IMR-90 (cell line): ENCODE data around the gene CKAP4. TPM values are rescaled to one million over a fixed set of nuclear protein-coding genes. Genes with fewer than 3 reads are reported as not detected.

ENCODE experiments used
- ATAC-seq: fragments of 200-7000 bp; cut with Tn5 transposase; 2 replicates; pipeline ENCODE4 v1.9.1; 2020; ENCODE audit warnings: low read depth, mild to moderate bottlenecking, moderate library complexity
- BruUV-seq: library from RNA; stranded (reverse); fragments of 400-500 nt; replicated peaks from 2 replicates; lab custom pipeline; 2021; lab: Mats Ljungman, UMichigan
- CTCF ChIA-PET: fragments of 300-600 bp; formaldehyde crosslinking; extraction: SDS; loops from one replicate; lab custom pipeline; 2021; ENCODE audit warnings: antibody characterized with exemption; lab: Yijun Ruan, JAX
- POLR2A ChIA-PET: fragments of 300-600 bp; sonication (Branson Sonifier 250); formaldehyde crosslinking; loops from one replicate; lab custom pipeline; 2022; ENCODE audit warnings: antibody characterized with exemption; ENCODE audit not compliant: unreplicated experiment; lab: Charles Lee
- DNase-seq: peaks from one replicate; pipeline ENCODE4 v3.0.0; 2013
- H2AFZ ChIP-seq: replicated peaks from 2 replicates; pipeline ENCODE3; 2013; ENCODE audit warnings: low read length, mild to moderate bottlenecking; ENCODE audit not compliant: poor library complexity
- H2AK5ac ChIP-seq: 2 replicates; pipeline ENCODE4 v1.6.1; 2013; ENCODE audit warnings: low read depth, low read length, inconsistent platforms
- H2AK9ac ChIP-seq: replicated peaks from 2 replicates; pipeline ENCODE3; 2013; ENCODE audit warnings: mild to moderate bottlenecking, low read depth, low read length, moderate library complexity; ENCODE audit not compliant: poor library complexity
- H2BK120ac ChIP-seq: 2 replicates; pipeline ENCODE4 v1.6.1; 2013; ENCODE audit warnings: low read depth, low read length, inconsistent platforms
- H2BK15ac ChIP-seq: 3 replicates; pipeline ENCODE4 v1.6.1; 2013; ENCODE audit warnings: low read depth, low read length, inconsistent platforms
- H2BK20ac ChIP-seq: 2 replicates; pipeline ENCODE4 v1.6.1; 2013; ENCODE audit warnings: low read depth, mild to moderate bottlenecking, inconsistent platforms, low read length, moderate library complexity
- H2BK5ac ChIP-seq: 2 replicates; pipeline ENCODE4 v1.6.1; 2013; ENCODE audit warnings: mild to moderate bottlenecking, low read depth, low read length, inconsistent platforms; ENCODE audit not compliant: poor library complexity, severe bottlenecking
- H3K14ac ChIP-seq: replicated peaks from 2 replicates; pipeline ENCODE4 v1.6.1; 2013; ENCODE audit warnings: low read depth, low read length, inconsistent platforms
- H3K18ac ChIP-seq: 2 replicates; pipeline ENCODE4 v1.6.1; 2013; ENCODE audit warnings: low read depth, low read length, control low read depth
- H3K23ac ChIP-seq: 2 replicates; pipeline ENCODE4 v1.6.1; 2013; ENCODE audit warnings: low read depth, low read length, inconsistent platforms
- H3K27ac ChIP-seq: 2 replicates; pipeline ENCODE4 v1.5.1; 2013; ENCODE audit warnings: mild to moderate bottlenecking, control low read depth, low read length; ENCODE audit not compliant: insufficient read depth
- H3K27me3 ChIP-seq: 2 replicates; pipeline ENCODE4 v1.6.1; 2013; ENCODE audit warnings: low read length; ENCODE audit not compliant: control insufficient read depth, insufficient read depth
- H3K36me3 ChIP-seq: 2 replicates; pipeline ENCODE4 v1.6.1; 2013; ENCODE audit warnings: low read length, mixed read lengths; ENCODE audit not compliant: control insufficient read depth, insufficient read depth
- H3K4ac ChIP-seq: 2 replicates; pipeline ENCODE4 v1.6.1; 2013; ENCODE audit warnings: low read depth, low read length, inconsistent platforms
- H3K4me1 ChIP-seq: 2 replicates; pipeline ENCODE4 v1.6.1; 2013; ENCODE audit warnings: low read length, mixed read lengths; ENCODE audit not compliant: control insufficient read depth, insufficient read depth
- H3K4me2 ChIP-seq: 2 replicates; pipeline ENCODE4 v1.6.1; 2013; ENCODE audit warnings: low read depth, mild to moderate bottlenecking, control low read depth, low read length, moderate library complexity
- H3K4me3 ChIP-seq: 2 replicates; pipeline ENCODE4 v1.5.1; 2013; ENCODE audit warnings: low read depth, mild to moderate bottlenecking, control low read depth, low read length, moderate library complexity; ENCODE audit not compliant: insufficient read depth
- H3K56ac ChIP-seq: 2 replicates; pipeline ENCODE4 v1.6.1; 2013; ENCODE audit warnings: low read length, inconsistent platforms; ENCODE audit not compliant: insufficient read depth; ENCODE audit errors: extremely low read depth
- H3K79me1 ChIP-seq, 2 experiments: 2 replicates each; pipeline ENCODE4 v1.6.1; 2013; ENCODE audit warnings: low read length in 2 of 2, inconsistent platforms in 1 of 2, low read depth in 1 of 2
- H3K9ac ChIP-seq: 2 replicates; pipeline ENCODE4 v1.6.1; 2013; ENCODE audit warnings: low read depth, low read length, control low read depth
- H3K9me1 ChIP-seq: 2 replicates; pipeline ENCODE4 v1.6.1; 2013; ENCODE audit warnings: low read length, inconsistent platforms; ENCODE audit not compliant: insufficient read depth
- H3K9me3 ChIP-seq: 2 replicates; pipeline ENCODE4 v1.6.1; 2013; ENCODE audit warnings: low read length; ENCODE audit not compliant: control insufficient read depth, insufficient read depth
- H4K20me1 ChIP-seq: 2 replicates; pipeline ENCODE4 v1.6.1; 2013; ENCODE audit warnings: low read length, inconsistent platforms; ENCODE audit not compliant: insufficient read depth
- H4K5ac ChIP-seq: 2 replicates; pipeline ENCODE4 v1.6.1; 2013; ENCODE audit warnings: mild to moderate bottlenecking, low read depth, low read length, control low read depth
- H4K8ac ChIP-seq, 2 experiments: 2 replicates each; pipeline ENCODE4 v1.6.1; 2013; ENCODE audit warnings: low read depth in 2 of 2, low read length in 2 of 2, control low read depth in 1 of 2, inconsistent platforms in 1 of 2
- H4K91ac ChIP-seq: 2 replicates; pipeline ENCODE4 v1.6.1; 2013; ENCODE audit warnings: low read depth, low read length, inconsistent platforms; ENCODE audit not compliant: insufficient read depth
- BHLHE40 ChIP-seq: fragments of 150-350 bp; IDR thresholded peaks from 2 replicates; pipeline ENCODE4 v1.6.1; 2016; ENCODE audit warnings: mild to moderate bottlenecking, low read depth, low read length
- CEBPB ChIP-seq: IDR thresholded peaks from 2 replicates; pipeline ENCODE4 v1.6.1; 2012; ENCODE audit warnings: low read depth, low read length, improper control_type of control experiment
- CHD1 ChIP-seq: IDR thresholded peaks from 2 replicates; pipeline ENCODE4 v1.6.1; 2012; ENCODE audit warnings: low read depth, low read length, improper control_type of control experiment
- CTCF ChIP-seq: conservative IDR thresholded peaks from 2 replicates; pipeline ENCODE4 v1.5.1; 2012; ENCODE audit warnings: mild to moderate bottlenecking, low read depth, low read length, improper control_type of control experiment
- ELK1 ChIP-seq: fragments of 150-350 bp; IDR thresholded peaks from 2 replicates; pipeline ENCODE4 v1.6.1; 2016; ENCODE audit warnings: low read depth, mild to moderate bottlenecking, low read length, moderate library complexity, borderline replicate concordance
- FOS ChIP-seq: fragments of 150-350 bp; IDR thresholded peaks from 2 replicates; pipeline ENCODE4 v1.6.1; 2016; ENCODE audit warnings: low read depth, low read length
- MAFK ChIP-seq: IDR thresholded peaks from 2 replicates; pipeline ENCODE4 v1.6.1; 2012; ENCODE audit warnings: low read depth, low read length, improper control_type of control experiment
- MAZ ChIP-seq: IDR thresholded peaks from 2 replicates; pipeline ENCODE4 v1.6.1; 2012; ENCODE audit warnings: low read depth, mild to moderate bottlenecking, low read length, improper control_type of control experiment, moderate library complexity, borderline replicate concordance
- MXI1 ChIP-seq: IDR thresholded peaks from 2 replicates; pipeline ENCODE4 v1.6.1; 2012; ENCODE audit warnings: low read depth, mild to moderate bottlenecking, low read length, moderate library complexity, borderline replicate concordance
- NFE2L2 ChIP-seq: fragments of 150-350 bp; IDR thresholded peaks from 2 replicates; pipeline ENCODE4 v1.6.1; 2016; ENCODE audit warnings: low read depth, mild to moderate bottlenecking, low read length
- POLR2A ChIP-seq: IDR thresholded peaks from 2 replicates; pipeline ENCODE4 v1.6.1; 2012; ENCODE audit warnings: mild to moderate bottlenecking, low read depth, low read length
- RAD21 ChIP-seq: IDR thresholded peaks from 2 replicates; pipeline ENCODE4 v1.6.1; 2012; ENCODE audit warnings: low read length, improper control_type of control experiment
- RCOR1 ChIP-seq: IDR thresholded peaks from 2 replicates; pipeline ENCODE4 v1.6.1; 2012; ENCODE audit warnings: mild to moderate bottlenecking, low read length, improper control_type of control experiment; ENCODE audit not compliant: insufficient replicate concordance
- RFX5 ChIP-seq: IDR thresholded peaks from 2 replicates; pipeline ENCODE4 v1.8.0; 2012; ENCODE audit warnings: low read depth, mild to moderate bottlenecking, low read length, moderate library complexity
- SMC3 ChIP-seq: fragments of 150-350 bp; IDR thresholded peaks from 2 replicates; pipeline ENCODE4 v1.6.1; 2016; ENCODE audit warnings: low read depth, mild to moderate bottlenecking, antibody characterized with exemption, low read length, moderate library complexity
- USF2 ChIP-seq: fragments of 150-350 bp; IDR thresholded peaks from 2 replicates; pipeline ENCODE4 v1.6.1; 2017; ENCODE audit warnings: mild to moderate bottlenecking, antibody characterized with exemption, low read length, low read depth
- WGBS, 2 experiments: methylation state at CpG; one replicate each; pipeline versions ENCODE4 v1.1.5 to v1.1.7; 2013; ENCODE audit warnings: missing lambda C conversion rate in 2 of 2; ENCODE audit not compliant: insufficient read length in 1 of 2; ENCODE audit errors: extremely low coverage in 2 of 2; 5-methylcytosine and 5-hydroxymethylcytosine counted together
- dilution Hi-C: fragments of 300-500 bp; cut with HindIII; formaldehyde crosslinking; loops from one replicate; pipeline ENCODE4 v1.14.3; 2018; ENCODE audit warnings: low sequenced_read_pairs; ENCODE audit not compliant: unreplicated experiment
- in situ Hi-C: fragments of 300-500 bp; cut with MboI; formaldehyde crosslinking; loops from 3 replicates; pipeline ENCODE4 v1.14.3; 2019; ENCODE audit warnings: low sequenced_read_pairs, inconsistent platforms, mixed read lengths
- intact Hi-C: fragments of 100-400 bp; cut with micrococcal nuclease; formaldehyde crosslinking; loops from 2 replicates; pipeline ENCODE4 v1.10.0; 2022
- polyA plus RNA-seq, 3 experiments: library from polyadenylated mRNA; depleted of rRNA; stranded (reverse); fragments of >200 nt; gene quantifications; 2 replicates each; pipeline ENCODE4 v1.2.3, GENCODE V29; 2012; ENCODE audit warnings: low replicate concordance in 1 of 3
- total RNA-seq: library from RNA; depleted of rRNA; stranded (reverse); fragments of >200 nt; gene quantifications from 2 replicates; pipeline ENCODE4 v1.2.3, GENCODE V29; 2012

The CKAP4 gene
- total and polyA plus RNA-seq, 2 of the 4 experiments (the other 2 are of a cell fraction), result 94.5 to 297 TPM

GRCh38 chr12:106190581-106190980 is 57.2 kb downstream of the CKAP4 start:
- no peak overlapping the region for H3K4ac ChIP-seq
- no peaks in the 10 kb centered on the region for H3K36me3 ChIP-seq
- no CpG with 5 or more reads among the region's 3 CpGs for WGBS, 2 experiments
- no peak overlapping the region for H3K4me2 ChIP-seq
- H4K91ac ChIP-seq, result no peak overlapping the region
- no peak overlapping the region for H3K27ac ChIP-seq
- ATAC-seq (no peak), DNase-seq (no peak)
- no peak overlapping the region for H3K56ac ChIP-seq
- ChIA-PET POLR2A (no interaction called here), CTCF (interaction anchor here (1.2 kb wide), 1 partner anchor 42 kb away, joined by 3 read pairs; no protein-coding TSS in a partner anchor)
- H4K5ac ChIP-seq, result no peak overlapping the region
- no peaks in the 10 kb centered on the region for H4K20me1 ChIP-seq
- no peak overlapping the region for H3K14ac ChIP-seq
- H2BK120ac ChIP-seq, result no peak overlapping the region
- no peak overlapping the region for H2BK5ac ChIP-seq
- H3K9me3 ChIP-seq, result no peaks in the 10 kb centered on the region
- no peak overlapping the region for H3K18ac ChIP-seq
- no peak overlapping the region for H4K8ac ChIP-seq
- no peak overlapping the region for H3K9ac ChIP-seq
- BruUV-seq, result no TSS peak
- no peak overlapping the region for H3K4me3 ChIP-seq
- H2AK5ac ChIP-seq, result no peak overlapping the region
- no peak overlapping the region for H2BK20ac ChIP-seq
- in situ Hi-C loops (no loop called here), dilution Hi-C loops (no loop called here), intact Hi-C loops (no loop called here)
- no peak overlapping the region for H2BK15ac ChIP-seq
- no peaks in the 10 kb centered on the region for H3K9me1 ChIP-seq
- no peak overlapping the region for H2AFZ ChIP-seq
- H3K27me3 ChIP-seq, result peaks cover 30% of the 10 kb centered on the region
- H3K79me1 ChIP-seq, result no peaks in the 10 kb centered on the region
- no peak overlapping the region for H3K23ac ChIP-seq
- H2AK9ac ChIP-seq, result no peak overlapping the region
- TF ChIP-seq MAZ (no peak), SMC3 (no peak), FOS (no peak), CHD1 (no peak), POLR2A (no peak), NFE2L2 (no peak), ELK1 (no peak), RCOR1 (no peak), USF2 (no peak), CTCF (no peak), BHLHE40 (no peak), MAFK (no peak), RAD21 (no peak), MXI1 (no peak), RFX5 (no peak), CEBPB (no peak)
- no peaks in the 10 kb centered on the region; the same call in 1 of the 2 replicates for H3K4me1 ChIP-seq
